Panc1 (cell line): ENCODE results near the gene RPS18.

Experiments used
- CTCF ChIP-seq: fragments of 450-650 bp; IDR thresholded peaks from 2 replicates; pipeline ENCODE4 v1.5.1; 2017; ENCODE audit warnings: mild to moderate bottlenecking
- POLR2AphosphoS5 ChIP-seq: IDR thresholded peaks from 2 replicates; pipeline ENCODE4 v1.6.1; 2012; ENCODE audit warnings: mild to moderate bottlenecking, low read depth, low read length, moderate library complexity

GRCh38 chr6:33249732-33250630 is 21.9 kb upstream of the RPS18 start:
- TF ChIP-seq POLR2AphosphoS5 (no peak), CTCF (no peak)
